ENCODE data around the gene EEFSEC.
A peak's percentile ranks its signal among the peaks of the same experiment; 100 is the strongest.

The EEFSEC gene

DNA sequence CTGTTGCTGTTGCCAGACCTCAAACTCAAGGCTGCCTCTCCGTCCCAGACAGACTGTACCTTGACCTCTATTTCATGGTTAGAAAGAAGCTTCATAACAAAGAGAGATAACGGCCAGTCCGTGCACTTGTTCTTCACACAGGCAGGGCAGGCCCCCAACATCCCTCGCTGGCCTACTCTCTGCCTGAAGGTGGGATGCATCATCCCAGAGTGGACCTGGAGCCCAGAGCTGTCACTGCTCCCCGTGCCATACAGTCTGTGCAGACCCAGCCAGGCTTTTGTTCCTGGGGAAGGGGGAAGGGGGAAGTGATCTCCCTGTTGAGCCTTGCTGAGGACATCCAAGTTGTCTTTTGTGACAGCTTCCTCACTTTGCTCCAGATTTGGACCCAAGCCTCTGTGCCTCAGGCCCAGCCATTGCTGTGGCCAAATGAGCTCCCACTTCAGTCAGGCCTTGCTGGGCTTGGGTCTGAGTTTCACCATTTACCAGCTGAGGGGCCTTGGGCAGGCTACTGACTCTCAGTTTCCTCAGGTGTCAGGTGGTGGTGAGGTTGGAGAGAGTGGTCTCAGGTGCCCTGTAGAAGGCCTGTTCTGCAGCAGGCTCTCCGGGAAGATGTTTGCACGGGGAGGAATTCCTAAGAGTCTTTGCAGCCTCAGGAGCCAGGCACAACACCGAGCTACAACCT is 171.8 kb downstream of the EEFSEC start:
- Histone ChIP-seq H4K91ac (ENCODE audit: low read depth, low read length, poor library complexity) (no peak overlapping the region), H3K27ac (replicated peaks; ENCODE audit: low read length) (no peak overlapping the region), H2BK5ac (ENCODE audit: low read length) (no peak overlapping the region), H2BK15ac (ENCODE audit: low read length) (no peak overlapping the region), H3K79me1 (ENCODE audit: low read depth, low read length) (no peaks in the 10 kb centered on the region), H3K4me3 (ENCODE audit: low read length in 2 of 2) (no peak overlapping the region), H3K4me2 (ENCODE audit: insufficient read depth, low read length, poor library complexity, severe bottlenecking) (no peak overlapping the region), H2BK12ac (ENCODE audit: low read length) (no peak overlapping the region), H3K9me3 (replicated peaks in 1 of 2; ENCODE audit: control insufficient read depth in 2 of 2, insufficient read depth in 1 of 2, low read depth in 1 of 2, low read length in 2 of 2) (no peaks in the 10 kb centered on the region), H4K8ac (ENCODE audit: low read depth, low read length) (no peak overlapping the region), H2AFZ (ENCODE audit: low read length) (no peak overlapping the region), H3K4ac (ENCODE audit: low read length) (peak overlapping the region; percentile 2), H3K4me1 (ENCODE audit: control insufficient read depth in 2 of 2, insufficient read depth in 1 of 2, low read depth in 1 of 2, low read length in 2 of 2) (peaks cover under 1 to 2% of the 10 kb centered on the region in 2 donors), H3K27me3 (ENCODE audit: control insufficient read depth in 3 of 3, insufficient read depth in 3 of 3, low read depth in 1 of 3, low read length in 3 of 3) (no peaks in the 10 kb centered on the region), H3K36me3 (replicated peaks in 1 of 2; ENCODE audit: control insufficient read depth in 2 of 2, insufficient read depth in 2 of 2, low read length in 2 of 2) (no peaks in the 10 kb centered on the region), H2AK5ac (ENCODE audit: low read depth, low read length) (no peak overlapping the region), H3K14ac (ENCODE audit: low read length) (no peak overlapping the region), H3K18ac (ENCODE audit: low read length) (no peak overlapping the region), H3K23ac (ENCODE audit: low read depth, low read length, poor library complexity) (no peak overlapping the region), H3K9ac (ENCODE audit: low read depth, low read length, poor library complexity) (no peak overlapping the region), H2BK120ac (ENCODE audit: low read depth, low read length) (no peak overlapping the region)
- no peak for DNase-seq (ENCODE audit: low spot score)
- WGBS, 2 donors (ENCODE audit: extremely low coverage in 2 of 2, insufficient read length in 2 of 2, insufficient replicate concordance in 1 of 2), result no CpG with 5 or more reads among the region's 8 CpGs

DNA sequence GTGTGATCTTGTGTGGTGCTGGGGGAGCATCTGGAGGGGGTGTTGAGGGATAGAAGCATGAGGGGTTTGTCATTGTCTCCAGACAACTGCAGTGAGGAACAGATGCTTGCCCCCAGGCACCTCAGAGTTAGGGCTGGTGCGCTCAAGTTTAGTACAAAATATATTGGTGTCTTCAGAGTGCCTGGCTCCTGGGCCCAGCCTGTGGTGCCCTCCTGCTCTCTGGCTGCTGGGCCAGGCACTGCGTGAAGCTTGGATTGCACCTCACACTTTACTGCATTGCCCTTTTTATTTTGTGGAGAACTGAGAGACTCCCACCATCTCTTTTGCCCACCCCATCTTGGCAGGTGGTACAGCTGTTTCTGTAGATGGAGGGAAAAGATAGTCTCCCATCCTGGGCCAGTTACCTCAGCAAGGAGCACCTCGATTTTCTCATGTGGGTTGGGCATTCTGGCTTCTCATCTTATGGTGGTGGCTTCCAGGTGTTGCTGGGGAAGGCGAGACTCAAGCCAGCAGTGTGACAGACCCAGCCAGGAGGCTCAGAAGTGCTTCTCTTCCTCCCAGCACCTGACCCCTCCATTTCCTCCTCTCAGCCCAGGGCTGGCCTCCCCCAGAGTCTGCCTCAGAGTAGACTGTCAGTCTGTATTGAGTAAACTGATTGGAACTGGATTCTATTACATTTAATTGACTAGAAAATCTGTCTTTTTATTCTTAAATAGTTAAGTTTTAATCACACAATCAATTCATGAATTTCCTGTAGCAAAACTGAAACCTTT is 173.0 kb downstream of the EEFSEC start:
- Histone ChIP-seq H3K23ac (ENCODE audit: low read depth, low read length, poor library complexity) (no peak overlapping the region), H3K79me1 (ENCODE audit: low read depth, low read length) (no peaks in the 10 kb centered on the region), H2BK15ac (ENCODE audit: low read length) (no peak overlapping the region), H3K14ac (ENCODE audit: low read length) (no peak overlapping the region), H3K27me3 (ENCODE audit: control insufficient read depth in 3 of 3, insufficient read depth in 3 of 3, low read depth in 1 of 3, low read length in 3 of 3) (no peaks in the 10 kb centered on the region), H3K4me2 (ENCODE audit: insufficient read depth, low read length, poor library complexity, severe bottlenecking) (no peak overlapping the region), H3K27ac (replicated peaks; ENCODE audit: low read length) (no peak overlapping the region), H2BK12ac (ENCODE audit: low read length) (no peak overlapping the region), H3K36me3 (replicated peaks in 1 of 2; ENCODE audit: control insufficient read depth in 2 of 2, insufficient read depth in 2 of 2, low read length in 2 of 2) (no peaks in the 10 kb centered on the region), H2BK5ac (ENCODE audit: low read length) (no peak overlapping the region), H4K91ac (ENCODE audit: low read depth, low read length, poor library complexity) (no peak overlapping the region), H2BK120ac (ENCODE audit: low read depth, low read length) (no peak overlapping the region), H3K4ac (ENCODE audit: low read length) (no peak overlapping the region), H4K8ac (ENCODE audit: low read depth, low read length) (no peak overlapping the region), H2AK5ac (ENCODE audit: low read depth, low read length) (no peak overlapping the region), H3K4me1 (ENCODE audit: control insufficient read depth in 2 of 2, insufficient read depth in 1 of 2, low read depth in 1 of 2, low read length in 2 of 2) (peaks cover 4% of the 10 kb centered on the region in 2 donors), H3K4me3 (ENCODE audit: low read length in 2 of 2) (no peak overlapping the region), H3K18ac (ENCODE audit: low read length) (no peak overlapping the region), H2AFZ (ENCODE audit: low read length) (no peak overlapping the region), H3K9me3 (replicated peaks in 1 of 2; ENCODE audit: control insufficient read depth in 2 of 2, insufficient read depth in 1 of 2, low read depth in 1 of 2, low read length in 2 of 2) (no peaks in the 10 kb centered on the region), H3K9ac (ENCODE audit: low read depth, low read length, poor library complexity) (no peak overlapping the region)
- no peak for DNase-seq (ENCODE audit: low spot score)
- no CpG with 5 or more reads among the region's 4 CpGs for WGBS, 2 donors (ENCODE audit: extremely low coverage in 2 of 2, insufficient read length in 2 of 2, insufficient replicate concordance in 1 of 2)

DNA sequence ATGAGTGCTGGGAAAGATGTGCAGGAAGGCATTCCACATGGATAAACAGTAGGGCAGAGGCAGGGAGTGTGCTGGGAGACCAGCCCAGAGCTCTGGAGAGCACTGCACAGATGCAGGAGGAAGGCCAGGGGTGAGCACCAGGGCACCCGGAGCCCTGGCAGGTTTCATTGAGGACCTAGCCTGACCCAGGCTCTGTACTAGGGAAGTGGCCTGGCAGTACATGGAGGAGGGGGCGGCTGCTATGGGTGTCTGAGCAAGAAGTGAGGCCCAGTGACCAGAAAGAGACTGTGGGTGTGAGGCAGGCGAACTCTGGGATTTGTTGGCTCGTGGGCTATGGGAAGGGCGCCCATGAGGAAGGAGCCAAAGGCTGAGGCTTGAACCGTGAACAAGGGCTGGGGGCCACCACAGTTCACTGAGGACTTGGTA is 174.3 kb downstream of the EEFSEC start:
- WGBS, 2 donors (ENCODE audit: extremely low coverage in 2 of 2, insufficient read length in 2 of 2, insufficient replicate concordance in 1 of 2), result no CpG with 5 or more reads among the region's 6 CpGs
- Histone ChIP-seq H3K18ac (ENCODE audit: low read length) (peak overlapping the region; percentile 45), H4K91ac (ENCODE audit: low read depth, low read length, poor library complexity) (no peak overlapping the region), H4K8ac (ENCODE audit: low read depth, low read length) (no peak overlapping the region), H2BK12ac (ENCODE audit: low read length) (no peak overlapping the region), H2BK5ac (ENCODE audit: low read length) (no peak overlapping the region), H2AK5ac (ENCODE audit: low read depth, low read length) (no peak overlapping the region), H2BK120ac (ENCODE audit: low read depth, low read length) (no peak overlapping the region), H3K4me2 (ENCODE audit: insufficient read depth, low read length, poor library complexity, severe bottlenecking) (no peak overlapping the region), H3K27ac (replicated peaks; ENCODE audit: low read length) (no peak overlapping the region), H2AFZ (ENCODE audit: low read length) (no peak overlapping the region), H2BK15ac (ENCODE audit: low read length) (no peak overlapping the region), H3K4ac (ENCODE audit: low read length) (no peak overlapping the region), H3K36me3 (replicated peaks in 1 of 2; ENCODE audit: control insufficient read depth in 2 of 2, insufficient read depth in 2 of 2, low read length in 2 of 2) (no peaks in the 10 kb centered on the region), H3K14ac (ENCODE audit: low read length) (no peak overlapping the region), H3K4me1 (ENCODE audit: control insufficient read depth in 2 of 2, insufficient read depth in 1 of 2, low read depth in 1 of 2, low read length in 2 of 2) (peaks cover 4% of the 10 kb centered on the region in 2 donors), H3K9ac (ENCODE audit: low read depth, low read length, poor library complexity) (no peak overlapping the region), H3K79me1 (ENCODE audit: low read depth, low read length) (no peaks in the 10 kb centered on the region), H3K27me3 (ENCODE audit: control insufficient read depth in 3 of 3, insufficient read depth in 3 of 3, low read depth in 1 of 3, low read length in 3 of 3) (no peaks in the 10 kb centered on the region), H3K23ac (ENCODE audit: low read depth, low read length, poor library complexity) (no peak overlapping the region), H3K9me3 (replicated peaks in 1 of 2; ENCODE audit: control insufficient read depth in 2 of 2, insufficient read depth in 1 of 2, low read depth in 1 of 2, low read length in 2 of 2) (no peaks in the 10 kb centered on the region), H3K4me3 (ENCODE audit: low read length in 2 of 2) (no peak overlapping the region)
- no peak for DNase-seq (ENCODE audit: low spot score)
